ENCODE results near the gene CERS6. TPM values are rescaled to one million over a fixed set of nuclear protein-coding genes. Genes with fewer than 3 reads are reported as not detected.
A peak's percentile ranks its signal among the peaks of the same experiment; 100 is the strongest.

CERS6 gene
- total and polyA plus RNA-seq, 10 of the 15 experiments (the other 5 are each of a cell fraction or from before 2014, with no cell fraction given) = 1.3 to 20.4 (median 14.1) TPM

- Histone ChIP-seq H3K9me3 (replicated peaks; ENCODE audit: control insufficient read depth, insufficient read depth, low read length) (no peaks in the 10 kb centered on the region; the same call in 2 of the 3 replicates), H3K9ac (ENCODE audit: control insufficient read depth, insufficient read depth, low read length) (no peak overlapping the region), H3K27ac (ENCODE audit: control insufficient read depth, insufficient read depth) (no peak overlapping the region), H3K4me2 (ENCODE audit: control insufficient read depth, insufficient read depth) (no peak overlapping the region), H2AFZ (ENCODE audit: control insufficient read depth, low read depth, low read length) (no peak overlapping the region), H4K20me1 (ENCODE audit: control insufficient read depth, insufficient read depth) (no peaks in the 10 kb centered on the region), H3K27me3 (replicated peaks in 1 of 2; ENCODE audit: control insufficient read depth in 2 of 2, insufficient read depth in 2 of 2, low read length in 1 of 2) (no peaks in the 10 kb centered on the region), H3K4me3 (no peak overlapping the region), H3K79me2 (ENCODE audit: control insufficient read depth, insufficient read depth, low read length) (no peaks in the 10 kb centered on the region), H3K36me3 (ENCODE audit: control insufficient read depth in 2 of 2, insufficient read depth in 2 of 2, low read length in 1 of 2) (no peaks in the 10 kb centered on the region), H3K4me1 (ENCODE audit: control insufficient read depth, insufficient read depth, low read length) (peaks cover 13% of the 10 kb centered on the region; the same call in 1 of the 2 replicates)
- WGBS (ENCODE audit: insufficient coverage, insufficient replicate concordance, low lambda C conversion rate, missing lambda C conversion rate) = 96% methylated on average over 2 of the region's 2 CpGs
- ChIA-PET SMC1A (ENCODE audit: uncharacterized antibody, unreplicated experiment) (interaction anchor here (0.7 kb wide), 1 partner anchor 9 kb away, joined by 3 read pairs; no protein-coding TSS in a partner anchor), CTCF (no interaction called here), RAD21 (ENCODE audit: unreplicated experiment) (no interaction called here), POLR2A (no interaction called here)
- in situ Hi-C loops (cut with MboI) = no loop called here
- no peak for DNase-seq (ENCODE audit: low read depth, low spot score)
- BruUV-seq (replicated peaks) = no TSS peak
- ATAC-seq = peak; percentile 13; the same call in 2 of the 3 replicates
- intact Hi-C loops (cut with micrococcal nuclease; ENCODE audit: unreplicated experiment) = loop anchor here (2.0 to 5.0 kb wide), 3 partner anchors 57 to 85 kb away; no protein-coding TSS in a partner anchor
- no peak for FAIRE-seq
- TF ChIP-seq ZNF384 (IDR thresholded peaks at IDR 0.05; ENCODE audit: borderline replicate concordance, low read depth, low read length) (no peak), ZSCAN29 (IDR thresholded peaks at IDR 0.05) (no peak), SREBF2 (IDR thresholded peaks at IDR 0.05; ENCODE audit: low read length) (no peak), CHD4 (IDR thresholded peaks at IDR 0.05) (no peak), YBX1 (IDR thresholded peaks at IDR 0.05) (no peak), NRF1 (conservative IDR thresholded peaks at IDR 0.05; ENCODE audit: low read depth, low read length) (no peak), ATF3 (IDR thresholded peaks at IDR 0.05; ENCODE audit: borderline replicate concordance, extremely low read depth, low read depth, low read length) (no peak), E2F8 (IDR thresholded peaks at IDR 0.05; ENCODE audit: low read depth, partially characterized antibody) (no peak)
Observed at GRCh38 chr2:168433527-168433926, 22.5 kb upstream of the CERS6 start.

All from GM12878 (cell line).